ENCODE measurements around the gene IGFBP3. TPM values are rescaled to one million over a fixed set of nuclear protein-coding genes. Genes with fewer than 3 reads are reported as not detected.

Gene IGFBP3
- total and polyA plus RNA-seq, 2 of the 13 experiments (the other 11 are each of a cell fraction or from before 2014, with no cell fraction given) = 57.5 TPM; not detected in 1

GRCh38 chr7:45923290-45923689 lies 2.2 kb upstream of the IGFBP3 start:
- in situ Hi-C loops (cut with HindIII; ENCODE audit: extremely low pct_ligation_motif_present, low pct_unique_long_range_greater_than_20kb) (loop anchor here (5.0 kb wide), 2 partner anchors 429 to 1164 kb away; no protein-coding TSS in a partner anchor), intact Hi-C loops (cut with micrococcal nuclease; ENCODE audit: unreplicated experiment) (loop anchor here (1.0 to 10.0 kb wide), 6 partner anchors 182 to 1258 kb away; no protein-coding TSS in a partner anchor)
- Histone ChIP-seq H3K9ac (ENCODE audit: insufficient read depth, low read depth, low read length) (no peak overlapping the region), H3K4me2 (ENCODE audit: low read depth, low read length) (no peak overlapping the region), H3K36me3 (replicated peaks in 1 of 2; ENCODE audit: control insufficient read depth in 1 of 2, insufficient read depth in 2 of 2, low read length in 2 of 2) (no peaks in the 10 kb centered on the region), H3K27me3 (ENCODE audit: control insufficient read depth in 1 of 2, insufficient read depth in 2 of 2, low read length in 2 of 2) (peaks cover 7 to 48% of the 10 kb centered on the region in 2 experiments; a peak in 4 of 5 replicates), H3K9me3 (ENCODE audit: low read length) (no peaks in the 10 kb centered on the region), H3K4me1 (ENCODE audit: insufficient read depth, low read length) (peaks cover 20% of the 10 kb centered on the region; the same call in 1 of the 2 replicates), H2AFZ (ENCODE audit: low read length) (no peak overlapping the region), H3K27ac (ENCODE audit: extremely low read length, insufficient read depth, low read length) (no peak overlapping the region), H3K4me3 (replicated peaks in 1 of 3; ENCODE audit: insufficient read depth in 1 of 3, low read depth in 2 of 3, low read length in 3 of 3) (no peak overlapping the region), H4K20me1 (ENCODE audit: insufficient read depth, low read length) (peaks cover 5% of the 10 kb centered on the region; the same call in 1 of the 2 replicates), H3K79me2 (ENCODE audit: insufficient read depth, low read length) (no peaks in the 10 kb centered on the region)
- BruUV-seq (replicated peaks) = no TSS peak
- FAIRE-seq (no peak), DNase-seq (ENCODE audit: low spot score) (peak; percentile 23), ATAC-seq (peak; percentile 72)
- POLR2A ChIA-PET = no interaction called here
- CTCF ChIA-PET (ENCODE audit: low intra/inter-chr PET ratio, low total read pairs) = interaction anchor here (1.6 to 2.9 kb wide), 5 partner anchors 16 to 1257 kb away, joined by 3 to 52 read pairs (median 6); no protein-coding TSS in a partner anchor
- TF ChIP-seq PLSCR1 (CRISPR knock-in tag; IDR thresholded peaks at IDR 0.05; ENCODE audit: borderline replicate concordance) (no peak), XRCC5 (optimal IDR thresholded peaks at IDR 0.05; ENCODE audit: low read length) (peak; percentile 53), RAD21 (CRISPR knock-in tag; IDR thresholded peaks at IDR 0.05) (peak; percentile 73), TRIM24 (CRISPR knock-in tag; IDR thresholded peaks at IDR 0.05) (0 out of 2 replicates have a peak, but pooled peaks have one; percentile 5), KDM2A (CRISPR knock-in tag; IDR thresholded peaks at IDR 0.05; ENCODE audit: borderline replicate concordance, low read depth) (0 out of 2 replicates have a peak, but pooled peaks have one; percentile 26), ELF1 (CRISPR knock-in tag; IDR thresholded peaks at IDR 0.05) (0 out of 2 replicates have a peak, but pooled peaks have one; percentile 11), CTCF (CRISPR knock-in tag; IDR thresholded peaks at IDR 0.05) (peak; percentile 86), SMC3 (IDR thresholded peaks at IDR 0.05; ENCODE audit: low read length) (peak; percentile 67), DMTF1 (CRISPR knock-in tag; IDR thresholded peaks at IDR 0.05) (no peak), SALL1 (CRISPR knock-in tag; IDR thresholded peaks at IDR 0.05) (0 out of 2 replicates have a peak, but pooled peaks have one; percentile 22), STAG1 (CRISPR knock-in tag; IDR thresholded peaks at IDR 0.05) (peak; percentile 92), RFX5 (IDR thresholded peaks at IDR 0.05; ENCODE audit: low read depth, low read length) (no peak), ARID5B (CRISPR knock-in tag; IDR thresholded peaks at IDR 0.05) (0 out of 2 replicates have a peak, but pooled peaks have one; percentile 30)
- TF ChIP-seq, protein P1, sequence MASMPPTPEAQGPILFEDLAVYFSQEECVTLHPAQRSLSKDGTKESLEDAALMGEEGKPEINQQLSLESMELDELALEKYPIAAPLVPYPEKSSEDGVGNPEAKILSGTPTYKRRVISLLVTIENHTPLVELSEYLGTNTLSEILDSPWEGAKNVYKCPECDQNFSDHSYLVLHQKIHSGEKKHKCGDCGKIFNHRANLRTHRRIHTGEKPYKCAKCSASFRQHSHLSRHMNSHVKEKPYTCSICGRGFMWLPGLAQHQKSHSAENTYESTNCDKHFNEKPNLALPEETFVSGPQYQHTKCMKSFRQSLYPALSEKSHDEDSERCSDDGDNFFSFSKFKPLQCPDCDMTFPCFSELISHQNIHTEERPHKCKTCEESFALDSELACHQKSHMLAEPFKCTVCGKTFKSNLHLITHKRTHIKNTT (CRISPR knock-in tag; IDR thresholded peaks at IDR 0.05) = no peak
- 11% methylated on average over 9 of the region's 9 CpGs for WGBS (ENCODE audit: low lambda C conversion rate)

All from HepG2 (cell line).